Trophoblast cell (in vitro differentiated cells and primary cell): ENCODE results near the gene RIPOR3.
A peak's percentile ranks its signal among the peaks of the same experiment; 100 is the strongest.

Experiments used
- DNase-seq, 2 donors: peaks; one replicate each; pipeline ENCODE4 v3.0.0-alpha.2; 2016
- H2AFZ ChIP-seq: 2 replicates; pipeline ENCODE4 v1.6.1; 2013; ENCODE audit warnings: low read length, moderate library complexity, mild to moderate bottlenecking; ENCODE audit not compliant: insufficient read depth, poor library complexity
- H2AK5ac ChIP-seq: 2 replicates; pipeline ENCODE4 v1.6.1; 2013; ENCODE audit warnings: mild to moderate bottlenecking, low read length
- H2BK120ac ChIP-seq: 2 replicates; pipeline ENCODE4 v1.6.1; 2013; ENCODE audit warnings: low read length, mild to moderate bottlenecking, moderate library complexity; ENCODE audit not compliant: insufficient read depth, poor library complexity
- H2BK12ac ChIP-seq: 2 replicates; pipeline ENCODE4 v1.6.1; 2013; ENCODE audit warnings: mild to moderate bottlenecking, low read length, moderate library complexity
- H2BK5ac ChIP-seq: 2 replicates; pipeline ENCODE4 v1.6.1; 2013; ENCODE audit warnings: low read length, low read depth, moderate library complexity, mild to moderate bottlenecking; ENCODE audit not compliant: poor library complexity
- H3K14ac ChIP-seq: 2 replicates; pipeline ENCODE4 v1.6.1; 2013; ENCODE audit warnings: mild to moderate bottlenecking, low read length
- H3K18ac ChIP-seq: 2 replicates; pipeline ENCODE4 v1.6.1; 2013; ENCODE audit warnings: mild to moderate bottlenecking, low read length
- H3K23ac ChIP-seq: 2 replicates; pipeline ENCODE4 v1.6.1; 2013; ENCODE audit warnings: low read length
- H3K27ac ChIP-seq: 2 replicates; pipeline ENCODE4 v1.5.1; 2013; ENCODE audit warnings: low read depth, mild to moderate bottlenecking, inconsistent platforms, low read length, moderate library complexity
- H3K27me3 ChIP-seq: 2 replicates; pipeline ENCODE4 v1.6.1; 2013; ENCODE audit warnings: inconsistent platforms, mild to moderate bottlenecking, low read length, moderate library complexity; ENCODE audit not compliant: insufficient read depth
- H3K36me3 ChIP-seq, 2 experiments: 1 replicate in 1 of 2; 2 replicates in 1 of 2; pipeline ENCODE4 v1.6.1; 2013; ENCODE audit warnings: low read length in 2 of 2, mild to moderate bottlenecking in 2 of 2, moderate library complexity in 1 of 2; ENCODE audit not compliant: insufficient read depth in 2 of 2, control insufficient read depth in 1 of 2
- H3K4ac ChIP-seq: 2 replicates; pipeline ENCODE4 v1.6.1; 2013; ENCODE audit warnings: low read depth, mild to moderate bottlenecking, low read length, moderate library complexity
- H3K4me1 ChIP-seq, 2 experiments: 1 replicate in 1 of 2; 2 replicates in 1 of 2; pipeline ENCODE4 v1.6.1; 2013; ENCODE audit warnings: low read length in 2 of 2, mild to moderate bottlenecking in 2 of 2, moderate library complexity in 1 of 2; ENCODE audit not compliant: insufficient read depth in 2 of 2, control insufficient read depth in 1 of 2
- H3K4me2 ChIP-seq: 2 replicates; pipeline ENCODE4 v1.6.1; 2013; ENCODE audit warnings: inconsistent platforms, mild to moderate bottlenecking, low read length, moderate library complexity
- H3K4me3 ChIP-seq: 2 replicates; pipeline ENCODE4 v1.5.1; 2013; ENCODE audit warnings: mild to moderate bottlenecking, low read depth, low read length, inconsistent platforms
- H3K79me1 ChIP-seq: one replicate; pipeline ENCODE4 v1.6.1; 2013; ENCODE audit warnings: low read length
- H3K79me2 ChIP-seq: 2 replicates; pipeline ENCODE4 v1.6.1; 2013; ENCODE audit warnings: low read length, mild to moderate bottlenecking; ENCODE audit not compliant: control insufficient read depth, insufficient read depth, poor library complexity
- H3K9ac ChIP-seq: 2 replicates; pipeline ENCODE4 v1.6.1; 2013; ENCODE audit warnings: mild to moderate bottlenecking, low read length
- H3K9me3 ChIP-seq: 2 replicates; pipeline ENCODE4 v1.6.1; 2013; ENCODE audit warnings: low read depth, mild to moderate bottlenecking, control low read depth, inconsistent platforms, low read length; ENCODE audit not compliant: insufficient read depth
- H4K12ac ChIP-seq: 2 replicates; pipeline ENCODE4 v1.6.1; 2013; ENCODE audit warnings: low read depth, mild to moderate bottlenecking, low read length, moderate library complexity
- H4K8ac ChIP-seq: 2 replicates; pipeline ENCODE4 v1.6.1; 2013; ENCODE audit warnings: low read depth, mild to moderate bottlenecking, low read length, moderate library complexity
- H4K91ac ChIP-seq: one replicate; pipeline ENCODE4 v1.6.1; 2013; ENCODE audit warnings: low read depth, mild to moderate bottlenecking, low read length, moderate library complexity
- WGBS: extraction: QIAGEN DNeasy Blood & Tissue Kit; methylation state at CpG from one replicate; pipeline ENCODE4 v1.1.7; 2013; ENCODE audit warnings: missing lambda C conversion rate; ENCODE audit not compliant: insufficient read length, insufficient coverage; ENCODE audit errors: extremely low coverage; 5-methylcytosine and 5-hydroxymethylcytosine counted together

Gene RIPOR3

DNA sequence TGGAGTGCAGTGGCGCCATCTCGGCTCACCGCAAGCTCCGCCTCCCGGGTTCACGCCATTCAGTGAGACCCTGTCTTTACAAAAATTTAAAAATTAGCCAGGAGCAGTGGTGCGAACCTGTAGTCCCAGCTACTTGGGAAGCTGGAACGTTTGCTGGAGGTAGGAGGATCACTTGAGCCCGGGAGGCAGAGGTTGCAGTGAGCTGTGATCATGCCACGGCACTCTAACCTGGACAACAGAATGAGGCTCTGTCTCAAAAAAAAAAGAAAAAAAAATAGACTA is 34.3 kb upstream of the RIPOR3 start:
- Histone ChIP-seq H3K36me3 (no peaks in the 10 kb centered on the region), H3K4me2 (no peak overlapping the region), H3K79me1 (peaks cover 31% of the 10 kb centered on the region), H3K27me3 (no peaks in the 10 kb centered on the region), H3K9ac (no peak overlapping the region), H4K8ac (peak overlapping the region; percentile 63), H3K4me1 (peaks cover 28 to 39% of the 10 kb centered on the region in 2 experiments), H3K79me2 (peaks cover 3% of the 10 kb centered on the region), H3K4me3 (no peak overlapping the region), H2BK120ac (peak overlapping the region; percentile 90), H4K12ac (no peak overlapping the region), H2AFZ (peak overlapping the region; percentile 35), H3K9me3 (peaks cover 1% of the 10 kb centered on the region), H4K91ac (peak overlapping the region; percentile 78), H2BK5ac (peak overlapping the region; percentile 86), H3K27ac (peak overlapping the region; percentile 94), H2BK12ac (peak overlapping the region; percentile 87), H3K4ac (peak overlapping the region; percentile 56), H3K23ac (no peak overlapping the region), H2AK5ac (peak overlapping the region; percentile 70), H3K14ac (peak overlapping the region; percentile 53), H3K18ac (no peak overlapping the region)
- DNase-seq, result no peak
- no CpG with 5 or more reads among the region's 10 CpGs for WGBS

DNA sequence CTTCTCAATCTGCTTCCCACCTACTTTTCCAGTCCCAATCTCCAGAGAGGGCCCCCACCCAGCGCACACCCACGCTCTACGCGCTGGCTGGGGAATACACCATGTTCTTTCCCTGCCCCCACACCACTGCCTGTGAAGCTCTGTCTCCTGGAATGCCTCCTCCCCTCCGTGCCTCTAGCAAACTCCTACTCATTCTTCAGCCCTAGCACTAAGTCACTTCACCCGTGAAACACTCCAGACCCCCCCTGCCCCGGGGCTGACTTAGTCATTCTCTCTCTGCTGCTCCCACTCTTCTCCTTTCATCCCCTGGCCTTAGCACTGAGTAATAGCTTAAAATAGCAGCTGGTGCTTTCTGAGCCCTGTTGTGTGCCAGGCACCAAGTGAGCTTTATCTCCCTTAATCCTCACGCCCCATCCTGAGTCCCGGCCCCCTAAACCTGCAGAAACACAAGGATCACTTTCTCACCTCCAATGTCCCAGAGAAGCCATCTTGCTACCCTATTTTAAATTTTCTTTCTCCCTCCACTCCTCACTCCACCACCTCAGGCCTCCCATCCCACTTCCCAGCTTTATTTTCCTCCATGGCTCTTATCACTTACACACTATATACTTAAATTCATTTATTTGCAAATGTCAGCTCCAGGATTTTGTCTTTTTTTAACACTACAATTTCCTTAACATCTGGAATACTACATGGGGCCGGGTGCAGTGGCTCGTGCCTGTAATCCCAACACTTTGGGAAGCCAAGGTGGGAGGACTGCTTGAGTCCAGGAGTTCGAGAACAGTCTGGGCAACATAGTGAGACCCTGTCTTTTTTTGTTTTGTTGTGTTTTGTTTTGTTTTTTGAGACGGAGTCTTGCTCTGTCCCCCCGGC is 33.7 kb upstream of the RIPOR3 start:
- H2BK120ac ChIP-seq, result peak overlapping the region; percentile 98
- no peak overlapping the region for H3K4me3 ChIP-seq
- peak overlapping the region; percentile 95 for H2BK5ac ChIP-seq
- peak overlapping the region; percentile 94 for H4K91ac ChIP-seq
- H3K9me3 ChIP-seq, result peaks cover 1% of the 10 kb centered on the region
- WGBS, result no CpG with 5 or more reads among the region's 14 CpGs
- H3K79me2 ChIP-seq, result peaks cover 3% of the 10 kb centered on the region
- peak overlapping the region; percentile 84 for H3K18ac ChIP-seq
- H2AFZ ChIP-seq, result peak overlapping the region; percentile 35
- H2AK5ac ChIP-seq, result peak overlapping the region; percentile 70
- H3K4me1 ChIP-seq, result peaks cover 26 to 36% of the 10 kb centered on the region in 2 experiments
- peak overlapping the region; percentile 94 for H3K27ac ChIP-seq
- H3K14ac ChIP-seq, result peak overlapping the region; percentile 94
- DNase-seq, result peak; percentile 35 to 41
- peak overlapping the region; percentile 89 for H4K8ac ChIP-seq
- no peaks in the 10 kb centered on the region for H3K36me3 ChIP-seq
- H3K27me3 ChIP-seq, result no peaks in the 10 kb centered on the region
- H3K23ac ChIP-seq, result no peak overlapping the region
- H3K4ac ChIP-seq, result peak overlapping the region; percentile 65
- peak overlapping the region; percentile 64 for H3K4me2 ChIP-seq
- peak overlapping the region; percentile 74 for H4K12ac ChIP-seq
- peaks cover 26% of the 10 kb centered on the region for H3K79me1 ChIP-seq
- peak overlapping the region; percentile 99 for H2BK12ac ChIP-seq
- H3K9ac ChIP-seq, result no peak overlapping the region

DNA sequence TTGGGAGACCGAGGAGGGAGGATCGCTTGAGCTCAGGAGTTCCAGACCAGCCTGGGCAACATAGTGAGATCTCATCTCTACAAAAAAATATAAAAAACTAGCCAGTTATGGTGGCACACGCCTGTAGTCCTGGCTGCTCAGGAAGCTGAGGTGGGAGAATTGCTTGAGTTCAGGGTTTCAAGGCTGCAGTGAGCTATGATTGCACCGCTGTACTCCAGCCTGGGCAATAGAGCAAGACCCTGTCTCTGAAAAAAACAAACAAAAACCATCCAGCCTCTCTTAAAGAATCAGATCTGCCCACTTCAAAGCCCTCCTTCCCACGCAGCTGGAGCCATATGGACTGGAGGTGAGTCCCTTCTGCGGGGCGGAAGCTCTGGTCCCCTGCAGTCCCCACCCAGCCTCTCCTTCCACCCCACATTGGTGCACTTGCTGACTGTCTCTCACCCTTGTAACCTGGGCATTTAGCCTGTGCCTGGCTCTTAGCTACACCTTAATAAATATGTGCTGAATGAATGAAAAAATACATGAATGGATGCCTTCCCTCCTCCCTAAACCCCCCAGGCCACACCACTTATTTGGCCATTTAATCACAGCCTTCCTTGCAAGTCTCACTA is 32.9 kb upstream of the RIPOR3 start:
- Histone ChIP-seq H2BK5ac (peak overlapping the region; percentile 95), H2BK120ac (peak overlapping the region; percentile 98), H3K4ac (peak overlapping the region; percentile 65), H3K27me3 (no peaks in the 10 kb centered on the region), H3K18ac (peak overlapping the region; percentile 84), H3K9ac (no peak overlapping the region), H3K36me3 (no peaks in the 10 kb centered on the region), H2AFZ (peak overlapping the region; percentile 43), H3K9me3 (peaks cover 1% of the 10 kb centered on the region), H4K91ac (peak overlapping the region; percentile 94), H3K23ac (no peak overlapping the region), H4K12ac (peak overlapping the region; percentile 74), H3K4me1 (peaks cover 20 to 29% of the 10 kb centered on the region in 2 experiments), H3K4me2 (peak overlapping the region; percentile 64), H3K27ac (peak overlapping the region; percentile 90), H3K4me3 (no peak overlapping the region), H2BK12ac (peak overlapping the region; percentile 99), H3K14ac (peak overlapping the region; percentile 94), H4K8ac (peak overlapping the region; percentile 89), H3K79me2 (peaks cover 3% of the 10 kb centered on the region), H3K79me1 (peaks cover 25% of the 10 kb centered on the region), H2AK5ac (peak overlapping the region; percentile 99)
- WGBS, result no CpG with 5 or more reads among the region's 7 CpGs
- DNase-seq, result no peak

DNA sequence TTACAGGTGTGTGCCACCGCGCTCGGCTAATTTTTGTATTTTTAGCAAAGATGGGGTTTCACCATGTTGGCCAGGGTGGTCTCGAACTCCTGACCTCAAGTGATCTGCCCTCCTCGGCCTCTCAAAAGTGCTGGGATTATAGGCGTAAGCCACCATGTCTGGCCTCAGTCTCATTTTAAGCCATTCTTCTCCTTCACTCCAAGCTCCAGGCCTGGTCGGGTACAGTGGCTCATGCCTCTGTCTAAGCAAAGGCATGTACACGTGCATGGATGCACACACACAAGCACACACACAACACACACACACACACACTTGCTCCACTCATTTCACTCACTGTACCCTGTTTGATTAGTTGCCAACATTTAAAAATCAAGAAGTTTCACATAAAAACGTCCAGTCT is 32.3 kb upstream of the RIPOR3 start:
- H3K36me3 ChIP-seq, result no peaks in the 10 kb centered on the region

More for the DNA sequence above, 32.3 kb upstream of the RIPOR3 start:
- Histone ChIP-seq H3K27me3 (no peaks in the 10 kb centered on the region), H3K79me1 (peaks cover 25% of the 10 kb centered on the region), H2AK5ac (peak overlapping the region; percentile 2), H3K4me1 (peaks cover 16 to 26% of the 10 kb centered on the region in 2 experiments), H3K27ac (no peak overlapping the region), H2BK5ac (no peak overlapping the region), H3K4me2 (no peak overlapping the region), H3K4me3 (no peak overlapping the region), H4K91ac (peak overlapping the region; percentile 1), H2BK120ac (no peak overlapping the region), H3K4ac (no peak overlapping the region), H3K9ac (no peak overlapping the region), H3K79me2 (peaks cover 3% of the 10 kb centered on the region), H2BK12ac (peak overlapping the region; percentile 9), H3K18ac (no peak overlapping the region), H3K14ac (no peak overlapping the region), H3K23ac (no peak overlapping the region), H4K8ac (no peak overlapping the region), H3K9me3 (peaks cover 1% of the 10 kb centered on the region), H4K12ac (no peak overlapping the region), H2AFZ (no peak overlapping the region)
- DNase-seq, result no peak
- WGBS, result no CpG with 5 or more reads among the region's 9 CpGs
